SK-N-SH treated with all-trans-retinoic acid at 6 μM for 48 hours (cell line): ENCODE data around the gene ZNF654.

ENCODE experiments used
- ARNTL ChIP-seq: fragments of 450-650 bp; formaldehyde crosslinking; IDR thresholded peaks from 2 replicates; pipeline ENCODE4 v1.5.0; 2020; ENCODE audit warnings: low read depth, mild to moderate bottlenecking, moderate library complexity, borderline replicate concordance
- ESRRG ChIP-seq: fragments of 250-450 bp; sonication (Bioruptor Pico); IDR thresholded peaks from 2 replicates; pipeline ENCODE4 v1.6.1; 2021; ENCODE audit warnings: mild to moderate bottlenecking
- ISL1 ChIP-seq: fragments of 250-450 bp; sonication (Bioruptor Pico); IDR thresholded peaks from 2 replicates; pipeline ENCODE4 v2.1.2; 2022; ENCODE audit warnings: mild to moderate bottlenecking, moderate library complexity
- OSR1 ChIP-seq: fragments of 250-450 bp; sonication (Bioruptor Pico); IDR thresholded peaks from 2 replicates; pipeline ENCODE4 v1.8.0; 2022; ENCODE audit warnings: moderate library complexity, mild to moderate bottlenecking, inconsistent platforms
- PATZ1 ChIP-seq: fragments of 250-450 bp; sonication (Bioruptor Pico); IDR thresholded peaks from 2 replicates; pipeline ENCODE4 v1.8.0; 2020; ENCODE audit warnings: mild to moderate bottlenecking, moderate library complexity, borderline replicate concordance
- TSHZ2 ChIP-seq: fragments of 250-450 bp; sonication (Bioruptor Pico); IDR thresholded peaks from 2 replicates; pipeline ENCODE4 v1.5.0; 2020; ENCODE audit warnings: mild to moderate bottlenecking, moderate library complexity
- ZFP3 ChIP-seq: fragments of 250-450 bp; sonication (Bioruptor Pico); IDR thresholded peaks from 2 replicates; pipeline ENCODE4 v1.5.0; 2020; ENCODE audit warnings: mild to moderate bottlenecking, moderate library complexity
- ZNF565 ChIP-seq: fragments of 450-650 bp; formaldehyde crosslinking; conservative IDR thresholded peaks from 2 replicates; pipeline ENCODE4 v1.5.0; 2020; ENCODE audit warnings: low read depth, mild to moderate bottlenecking, moderate library complexity
- ZNF70 ChIP-seq: fragments of 450-650 bp; formaldehyde crosslinking; IDR thresholded peaks from 2 replicates; pipeline ENCODE4 v1.5.0; 2020; ENCODE audit warnings: mild to moderate bottlenecking, moderate library complexity
- TF ChIP-seq, protein P1 (sequence below): fragments of 250-450 bp; sonication (Bioruptor Pico); IDR thresholded peaks from 2 replicates; pipeline ENCODE4 v1.8.0; 2021; ENCODE audit warnings: low read depth, mild to moderate bottlenecking, moderate library complexity, borderline replicate concordance

GRCh38 chr3:88028876-88029275, 30.2 kb upstream of the ZNF654 start:
- TF ChIP-seq ARNTL (no peak), ZNF70 (CRISPR knock-in tag) (no peak), TSHZ2 (no peak), PATZ1 (no peak), ZFP3 (CRISPR knock-in tag) (no peak), ZNF565 (CRISPR knock-in tag) (no peak), ISL1 (CRISPR knock-in tag) (no peak), ESRRG (CRISPR knock-in tag) (no peak), OSR1 (no peak)
- TF ChIP-seq, protein P1, sequence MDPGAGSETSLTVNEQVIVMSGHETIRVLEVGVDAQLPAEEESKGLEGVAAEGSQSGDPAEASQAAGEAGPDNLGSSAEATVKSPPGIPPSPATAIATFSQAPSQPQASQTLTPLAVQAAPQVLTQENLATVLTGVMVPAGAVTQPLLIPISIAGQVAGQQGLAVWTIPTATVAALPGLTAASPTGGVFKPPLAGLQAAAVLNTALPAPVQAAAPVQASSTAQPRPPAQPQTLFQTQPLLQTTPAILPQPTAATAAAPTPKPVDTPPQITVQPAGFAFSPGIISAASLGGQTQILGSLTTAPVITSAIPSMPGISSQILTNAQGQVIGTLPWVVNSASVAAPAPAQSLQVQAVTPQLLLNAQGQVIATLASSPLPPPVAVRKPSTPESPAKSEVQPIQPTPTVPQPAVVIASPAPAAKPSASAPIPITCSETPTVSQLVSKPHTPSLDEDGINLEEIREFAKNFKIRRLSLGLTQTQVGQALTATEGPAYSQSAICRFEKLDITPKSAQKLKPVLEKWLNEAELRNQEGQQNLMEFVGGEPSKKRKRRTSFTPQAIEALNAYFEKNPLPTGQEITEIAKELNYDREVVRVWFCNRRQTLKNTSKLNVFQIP: no peak
